Suprapubic skin (tissue), 4 donors: ENCODE results near the gene ZDHHC5. TPM values are rescaled to one million over a fixed set of nuclear protein-coding genes. Genes with fewer than 3 reads are reported as not detected.

Experiments
- DNase-seq, 2 donors: peaks; one replicate each; pipeline ENCODE4 v3.0.0-alpha.2; 2019; ENCODE audit warnings: low spot score in 2 of 2
- H3K27ac ChIP-seq: fragments of 200-600 bp; sonication (generic); one replicate; pipeline ENCODE4 v1.5.1; 2019
- H3K27me3 ChIP-seq: fragments of 200-600 bp; sonication (generic); one replicate; pipeline ENCODE4 v1.5.1; 2019
- H3K36me3 ChIP-seq: fragments of 200-600 bp; sonication (generic); one replicate; pipeline ENCODE4 v1.5.1; 2019
- H3K4me1 ChIP-seq: fragments of 200-600 bp; sonication (generic); one replicate; pipeline ENCODE4 v1.5.1; 2019
- H3K4me3 ChIP-seq: fragments of 200-600 bp; sonication (generic); one replicate; pipeline ENCODE4 v1.5.1; 2019; ENCODE audit warnings: mild to moderate bottlenecking
- H3K9me3 ChIP-seq: fragments of 200-600 bp; sonication (generic); one replicate; pipeline ENCODE4 v1.5.1; 2019
- CTCF ChIP-seq, 2 donors: fragments of 200-600 bp in 1 of 2; fragments of 450-650 bp in 1 of 2; sonication (generic) in 1 of 2; IDR thresholded peaks; one replicate each; pipeline ENCODE4 v1.5.1; 2016 to 2019; ENCODE audit warnings: antibody characterized with exemption in 2 of 2, mild to moderate bottlenecking in 1 of 2, moderate library complexity in 1 of 2
- EP300 ChIP-seq: sonication (generic); formaldehyde crosslinking; IDR thresholded peaks from one replicate; pipeline ENCODE4 v1.6.1; 2017; ENCODE audit warnings: antibody characterized with exemption
- POLR2A ChIP-seq, 2 donors: fragments of 450-650 bp; IDR thresholded peaks; one replicate each; pipeline ENCODE4 v1.6.1; 2017; ENCODE audit warnings: antibody characterized with exemption in 2 of 2, mild to moderate bottlenecking in 2 of 2, moderate library complexity in 2 of 2
- POLR2AphosphoS5 ChIP-seq, 3 donors: sonication (generic); formaldehyde crosslinking; IDR thresholded peaks; one replicate each; pipeline ENCODE4 v1.6.1; 2017; ENCODE audit warnings: antibody characterized with exemption in 3 of 3
- WGBS: methylation state at CpG from one replicate; pipeline ENCODE4 v1.1.5; 2018; 5-methylcytosine and 5-hydroxymethylcytosine counted together
- total RNA-seq, 4 donors: library from RNA; depleted of rRNA; stranded (reverse); fragments of >200 nt; gene quantifications; one replicate each; pipeline ENCODE4 v1.1.0, GENCODE V29; 2016

ZDHHC5 gene
- total RNA-seq, 4 donors from 2014 or later: 61.7 to 93.9 (median 87.6) TPM

- Histone ChIP-seq H3K27me3 (no peaks in the 10 kb centered on the region), H3K4me1 (peaks cover 25% of the 10 kb centered on the region), H3K9me3 (no peaks in the 10 kb centered on the region), H3K4me3 (peak overlapping the region; percentile 66), H3K36me3 (no peaks in the 10 kb centered on the region), H3K27ac (no peak overlapping the region)
- WGBS: 14% methylated on average over 12 of the region's 15 CpGs
- no peak for DNase-seq
- TF ChIP-seq POLR2A (IDR thresholded peaks at IDR 0.05) (no peak), CTCF (IDR thresholded peaks at IDR 0.05) (no peak), POLR2AphosphoS5 (IDR thresholded peaks at IDR 0.05) (no peak), EP300 (no peak)
Measured at GRCh38 chr11:57639321-57640067, 28.4 kb upstream of the ZDHHC5 start.

DNA sequence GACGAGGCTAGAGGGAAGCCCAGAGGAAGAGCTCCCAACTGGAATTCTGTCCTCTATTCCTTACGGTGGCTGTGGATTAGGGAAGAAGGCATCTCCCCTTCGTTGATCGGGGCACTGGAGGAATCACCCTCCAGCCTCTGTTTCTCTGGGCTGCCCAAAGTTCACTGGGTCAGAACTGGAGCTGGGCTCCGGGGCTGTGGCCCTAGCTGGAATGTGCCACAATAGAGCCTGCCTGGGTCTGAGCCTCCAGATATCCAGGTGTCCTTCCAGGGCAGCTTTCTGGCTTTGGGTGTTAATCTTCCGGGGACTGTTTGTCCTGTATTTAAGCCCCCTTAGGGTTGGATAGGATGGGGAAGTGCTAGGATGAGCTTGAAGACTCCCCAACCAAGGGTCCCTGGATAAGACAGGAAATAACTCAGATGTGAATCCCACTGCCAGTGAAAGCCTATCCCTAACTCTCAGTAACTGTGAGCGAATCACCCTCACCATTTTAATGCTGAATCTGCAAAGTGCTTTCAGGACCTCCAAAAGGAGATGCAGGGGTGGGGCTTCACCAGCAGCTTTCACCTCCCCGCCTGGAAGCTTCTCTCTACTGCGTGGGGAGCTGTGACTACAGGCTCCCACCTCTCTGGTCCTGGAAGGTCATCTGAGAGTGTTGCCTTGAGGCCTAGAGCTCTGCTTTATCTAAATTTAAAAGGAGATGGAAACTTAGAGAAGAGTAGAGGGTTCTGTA, 27.7 kb upstream of the ZDHHC5 start:
- Histone ChIP-seq H3K36me3 (no peaks in the 10 kb centered on the region), H3K4me1 (peaks cover 32% of the 10 kb centered on the region), H3K4me3 (peak overlapping the region; percentile 66), H3K9me3 (no peaks in the 10 kb centered on the region), H3K27ac (no peak overlapping the region), H3K27me3 (no peaks in the 10 kb centered on the region)
- 62% methylated on average over 8 of the region's 9 CpGs for WGBS
- DNase-seq: no peak
- TF ChIP-seq CTCF (IDR thresholded peaks at IDR 0.05) (no peak), EP300 (no peak), POLR2A (IDR thresholded peaks at IDR 0.05) (no peak), POLR2AphosphoS5 (IDR thresholded peaks at IDR 0.05) (no peak)

GRCh38 chr11:57641011-57641807, 26.7 kb upstream of the ZDHHC5 start:
- Histone ChIP-seq H3K9me3 (no peaks in the 10 kb centered on the region), H3K27me3 (no peaks in the 10 kb centered on the region), H3K4me1 (peaks cover 35% of the 10 kb centered on the region), H3K27ac (no peak overlapping the region), H3K4me3 (no peak overlapping the region), H3K36me3 (no peaks in the 10 kb centered on the region)
- TF ChIP-seq CTCF (IDR thresholded peaks at IDR 0.05) (peak; percentile 23 to 48), POLR2AphosphoS5 (IDR thresholded peaks at IDR 0.05) (no peak)
- 62% methylated on average over 7 of the region's 7 CpGs for WGBS
- no peak for DNase-seq

- Histone ChIP-seq H3K27ac (no peak overlapping the region), H3K9me3 (no peaks in the 10 kb centered on the region), H3K4me3 (no peak overlapping the region), H3K4me1 (peaks cover 48% of the 10 kb centered on the region), H3K36me3 (no peaks in the 10 kb centered on the region), H3K27me3 (peaks cover 10% of the 10 kb centered on the region)
- DNase-seq: no peak
- no peak for TF ChIP-seq POLR2A (IDR thresholded peaks at IDR 0.05)
- TF ChIP-seq POLR2AphosphoS5 (IDR thresholded peaks at IDR 0.05): no peak
- no peak for TF ChIP-seq CTCF (IDR thresholded peaks at IDR 0.05)
- WGBS: 87% methylated on average over 3 of the region's 3 CpGs
Measured at GRCh38 chr11:57643802-57644201, 24.1 kb upstream of the ZDHHC5 start.
